ENCODE measurements around the gene USH2A.

The USH2A gene

DNA sequence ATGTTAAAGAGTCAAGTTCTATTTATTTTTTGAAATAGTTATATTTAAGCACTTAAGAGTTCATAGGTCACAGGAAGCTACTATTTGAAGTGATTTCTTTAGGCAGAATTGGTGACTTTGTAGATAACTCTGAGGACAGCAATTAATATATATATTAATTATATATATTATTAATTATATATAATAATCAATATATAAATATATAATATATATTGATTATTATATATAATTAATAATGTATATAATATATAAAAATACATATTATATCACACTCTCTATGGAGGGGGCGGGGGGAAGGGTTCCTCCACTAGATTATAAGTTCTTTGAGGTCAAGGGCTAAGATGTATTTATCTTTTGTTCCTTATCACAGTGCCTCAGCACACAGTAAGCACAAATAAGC lies 547.5 kb downstream of the USH2A start:
- TF ChIP-seq, protein P1, sequence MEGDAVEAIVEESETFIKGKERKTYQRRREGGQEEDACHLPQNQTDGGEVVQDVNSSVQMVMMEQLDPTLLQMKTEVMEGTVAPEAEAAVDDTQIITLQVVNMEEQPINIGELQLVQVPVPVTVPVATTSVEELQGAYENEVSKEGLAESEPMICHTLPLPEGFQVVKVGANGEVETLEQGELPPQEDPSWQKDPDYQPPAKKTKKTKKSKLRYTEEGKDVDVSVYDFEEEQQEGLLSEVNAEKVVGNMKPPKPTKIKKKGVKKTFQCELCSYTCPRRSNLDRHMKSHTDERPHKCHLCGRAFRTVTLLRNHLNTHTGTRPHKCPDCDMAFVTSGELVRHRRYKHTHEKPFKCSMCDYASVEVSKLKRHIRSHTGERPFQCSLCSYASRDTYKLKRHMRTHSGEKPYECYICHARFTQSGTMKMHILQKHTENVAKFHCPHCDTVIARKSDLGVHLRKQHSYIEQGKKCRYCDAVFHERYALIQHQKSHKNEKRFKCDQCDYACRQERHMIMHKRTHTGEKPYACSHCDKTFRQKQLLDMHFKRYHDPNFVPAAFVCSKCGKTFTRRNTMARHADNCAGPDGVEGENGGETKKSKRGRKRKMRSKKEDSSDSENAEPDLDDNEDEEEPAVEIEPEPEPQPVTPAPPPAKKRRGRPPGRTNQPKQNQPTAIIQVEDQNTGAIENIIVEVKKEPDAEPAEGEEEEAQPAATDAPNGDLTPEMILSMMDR (IDR thresholded peaks at IDR 0.05; ENCODE audit: low read length, missing control alignments): no peak
- H3K4me3 ChIP-seq (replicated peaks; ENCODE audit: low read depth, low read length): no peak overlapping the region
- no peak for DNase-seq (ENCODE audit: low read depth)

DNA sequence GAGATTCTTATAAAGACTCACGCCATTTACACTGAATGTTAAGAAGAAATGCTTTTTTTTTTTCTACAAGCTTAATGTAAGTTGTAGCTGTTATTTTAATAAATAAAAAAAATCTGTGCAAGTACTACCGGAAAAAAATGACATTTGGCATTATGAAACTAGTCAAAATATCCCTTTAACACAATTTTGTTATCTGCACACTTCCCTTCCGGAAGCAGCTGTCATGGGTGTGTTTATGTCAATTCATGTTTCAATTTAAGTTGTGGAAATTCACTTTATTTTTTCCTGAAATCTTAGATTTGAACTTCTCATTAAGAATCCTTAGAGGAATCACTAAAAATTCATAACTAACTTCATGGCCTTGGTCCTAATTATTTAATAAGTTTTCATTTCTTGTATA lies 548.0 kb downstream of the USH2A start:
- no peak for DNase-seq (ENCODE audit: low read depth)
- TF ChIP-seq, protein P1 (IDR thresholded peaks at IDR 0.05; ENCODE audit: low read length, missing control alignments): no peak

DNA sequence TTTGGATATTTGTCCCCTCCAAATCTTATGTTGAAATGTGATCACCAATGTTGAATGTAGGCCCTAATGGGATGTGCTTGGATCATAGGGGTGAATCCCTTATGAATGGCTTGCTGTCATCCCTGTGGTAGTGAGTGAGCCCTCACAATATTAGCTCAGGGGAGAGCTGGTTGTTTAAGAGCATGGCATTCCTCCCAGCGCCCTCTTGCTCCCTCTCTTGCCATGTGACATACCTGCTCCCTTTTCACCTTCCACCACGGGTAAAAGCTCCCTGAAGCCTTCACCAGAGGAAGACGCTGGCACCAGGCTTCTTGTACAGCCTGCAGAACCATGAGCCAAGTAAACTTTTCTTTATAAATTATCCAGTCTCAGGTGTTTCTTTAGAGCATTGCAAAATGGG lies 550.6 kb downstream of the USH2A start:
- no peak for DNase-seq (ENCODE audit: low read depth)
- TF ChIP-seq, protein P1 (IDR thresholded peaks at IDR 0.05; ENCODE audit: low read length, missing control alignments): no peak
- H3K4me3 ChIP-seq (replicated peaks; ENCODE audit: low read depth, low read length): no peak overlapping the region

More for the DNA sequence above, 548.0 kb downstream of the USH2A start:
- H3K4me3 ChIP-seq (replicated peaks; ENCODE audit: low read depth, low read length): no peak overlapping the region

DNA sequence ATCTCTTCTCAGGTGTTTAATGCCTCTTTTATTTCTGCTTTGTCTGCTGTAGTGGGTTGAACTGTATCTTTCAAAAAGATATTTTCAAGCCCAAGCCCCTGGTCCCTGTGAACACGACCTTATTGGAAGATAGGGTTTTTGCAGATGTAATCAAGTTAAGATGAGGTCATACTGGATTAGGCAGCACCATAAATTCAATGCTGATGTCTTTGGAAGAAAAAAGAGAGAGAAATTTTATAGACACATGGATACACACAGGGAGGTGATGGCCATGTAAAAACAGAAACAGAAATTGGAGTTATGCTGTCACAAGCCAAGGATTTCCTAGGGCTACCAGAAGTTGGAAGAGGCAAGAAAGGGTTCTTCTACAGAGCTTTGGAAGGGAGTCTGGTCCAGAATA lies 554.7 kb downstream of the USH2A start:
- DNase-seq (ENCODE audit: low read depth): no peak
- H3K4me3 ChIP-seq (replicated peaks; ENCODE audit: low read depth, low read length): no peak overlapping the region
- TF ChIP-seq, protein P1 (IDR thresholded peaks at IDR 0.05; ENCODE audit: low read length, missing control alignments): no peak

DNA sequence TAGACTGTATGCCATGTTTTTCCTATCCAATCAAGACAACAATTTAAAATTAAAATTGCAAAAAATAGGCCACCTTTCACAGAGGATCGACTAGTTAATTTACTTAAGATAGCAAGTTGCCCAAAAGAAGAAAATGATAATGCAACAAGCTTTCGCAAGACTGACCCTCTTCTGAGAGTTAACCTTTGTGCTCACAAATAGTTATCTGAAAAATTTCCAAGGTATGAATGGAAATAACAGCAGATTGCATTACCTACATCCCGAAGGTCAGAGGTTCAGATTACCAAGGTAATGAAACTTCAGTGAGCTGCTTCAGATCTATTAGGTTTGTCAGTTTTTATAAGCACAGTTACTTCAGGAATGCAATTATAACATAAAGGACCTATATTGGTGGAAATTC lies 558.2 kb downstream of the USH2A start:
- TF ChIP-seq, protein P1 (IDR thresholded peaks at IDR 0.05; ENCODE audit: low read length, missing control alignments): no peak
- H3K4me3 ChIP-seq (replicated peaks; ENCODE audit: low read depth, low read length): no peak overlapping the region
- no peak for DNase-seq (ENCODE audit: low read depth)

DNA sequence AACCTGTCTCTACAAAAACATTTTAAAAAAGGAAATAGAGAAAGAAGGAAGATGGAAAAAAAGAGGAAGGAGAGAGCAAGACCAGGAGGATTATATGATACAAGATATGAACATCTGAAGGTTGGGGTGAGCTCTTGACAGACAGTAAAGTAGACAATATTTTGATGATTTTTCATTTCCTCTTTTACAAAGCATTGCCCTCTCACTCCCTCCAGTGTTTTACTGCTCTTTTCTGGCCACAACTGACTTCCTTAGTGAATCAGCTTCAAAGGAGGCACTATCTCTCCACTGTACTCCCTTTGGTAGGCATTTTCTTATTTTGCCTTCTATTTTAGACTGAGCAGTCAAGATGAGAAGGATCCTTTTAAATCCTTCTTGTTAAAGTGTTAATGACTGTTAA lies 559.5 kb downstream of the USH2A start:
- no peak overlapping the region for H3K4me3 ChIP-seq (replicated peaks; ENCODE audit: low read depth, low read length)
- TF ChIP-seq, protein P1 (IDR thresholded peaks at IDR 0.05; ENCODE audit: low read length, missing control alignments): no peak
- no peak for DNase-seq (ENCODE audit: low read depth)

DNA sequence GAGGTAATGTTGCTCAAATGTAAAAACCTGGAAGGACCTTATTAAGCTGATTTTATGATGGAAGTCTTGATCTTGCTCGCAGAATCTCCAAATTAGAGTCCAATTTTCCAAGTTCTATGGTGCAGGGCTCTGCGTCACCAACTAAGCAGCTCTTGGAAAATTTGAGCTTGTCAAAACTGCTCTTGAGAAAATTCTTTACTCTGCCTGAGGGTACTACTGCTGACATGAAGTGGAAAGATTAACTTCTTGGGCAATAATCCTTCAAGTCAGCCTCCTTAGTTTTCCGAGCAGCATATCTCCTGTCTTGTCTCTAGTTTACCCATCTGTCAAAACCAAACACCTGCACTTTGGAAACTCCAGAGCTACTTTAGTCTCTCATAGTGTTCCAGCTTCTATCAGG lies 562.4 kb downstream of the USH2A start:
- H3K4me3 ChIP-seq (replicated peaks; ENCODE audit: low read depth, low read length): no peak overlapping the region
- TF ChIP-seq, protein P1 (IDR thresholded peaks at IDR 0.05; ENCODE audit: low read length, missing control alignments): no peak
- no peak for DNase-seq (ENCODE audit: low read depth)

All from fibroblast of pulmonary artery (primary cell).